Heart right ventricle (tissue), 16 donors: ENCODE results near the gene STEAP1B. TPM values are rescaled to one million over a fixed set of nuclear protein-coding genes. Genes with fewer than 3 reads are reported as not detected.
A peak's percentile ranks its signal among the peaks of the same experiment; 100 is the strongest.

Experiments used
- ATAC-seq, 8 donors: fragments of 200-7000 bp; cut with Tn5 transposase; one replicate each; pipeline ENCODE4 v1.9.1; 2020; ENCODE audit warnings: mild to moderate bottlenecking in 8 of 8, moderate library complexity in 8 of 8, moderate number of reproducible peaks in 1 of 8
- DNase-seq, 2 donors: peaks; one replicate each; pipeline ENCODE4 v3.0.0-alpha.2; 2020
- H3K27ac ChIP-seq, 10 donors: fragments of 200-600 bp; sonication (generic) in 2 of 10; one replicate each; pipeline versions ENCODE4 v1.5.0 to v1.8.0; 2020 to 2022; ENCODE audit warnings: mild to moderate bottlenecking in 3 of 10
- H3K27me3 ChIP-seq, 7 donors: fragments of 200-600 bp; one replicate each; pipeline ENCODE4 v1.8.0; 2021 to 2022; ENCODE audit warnings: mild to moderate bottlenecking in 2 of 7
- H3K36me3 ChIP-seq, 9 donors: fragments of 200-600 bp; sonication (generic) in 1 of 9; one replicate each; pipeline versions ENCODE4 v1.5.0 to v1.8.0; 2020 to 2022; ENCODE audit warnings: mild to moderate bottlenecking in 2 of 9
- H3K4me1 ChIP-seq, 9 donors: fragments of 200-600 bp; sonication (generic) in 1 of 9; one replicate each; pipeline versions ENCODE4 v1.5.0 to v1.8.0; 2020 to 2022; ENCODE audit warnings: mild to moderate bottlenecking in 4 of 9
- H3K4me3 ChIP-seq, 10 donors: fragments of 200-600 bp; sonication (generic) in 2 of 10; one replicate each; pipeline versions ENCODE4 v1.5.0 to v1.8.0; 2020 to 2022; ENCODE audit warnings: mild to moderate bottlenecking in 7 of 10, moderate library complexity in 2 of 10
- H3K9me3 ChIP-seq, 11 donors: fragments of 200-600 bp in 10 of 11; sonication (generic) in 2 of 11; one replicate each; pipeline versions ENCODE4 v1.5.0 to v1.8.0; 2013 to 2022; ENCODE audit warnings: mild to moderate bottlenecking in 2 of 11, control low read depth in 1 of 11, moderate library complexity in 1 of 11
- CTCF ChIP-seq, 9 donors: fragments of 200-600 bp; sonication (generic) in 2 of 9; IDR thresholded peaks; one replicate each; pipeline versions ENCODE4 v1.5.0 to v1.8.0; 2021 to 2022; ENCODE audit warnings: antibody characterized with exemption in 9 of 9, mild to moderate bottlenecking in 5 of 9, moderate library complexity in 1 of 9
- WGBS, 2 donors: extraction: QIAGEN DNeasy Blood & Tissue Kit; methylation state at CpG; one replicate each; pipeline ENCODE4 v1.1.7; 2013; ENCODE audit warnings: inconsistent platforms in 1 of 2; 5-methylcytosine and 5-hydroxymethylcytosine counted together
- intact Hi-C, 10 donors: fragments of 100-400 bp; cut with DNase I; formaldehyde crosslinking; loops; one replicate each; pipeline versions ENCODE4 v1.11.1 to v1.14.2; 2022
- polyA plus RNA-seq, 2 donors: library from polyadenylated mRNA; stranded (reverse); fragments of 200-250 nt; gene quantifications; one replicate each; pipeline ENCODE4 v1.2.3, GENCODE V29; 2013
- total RNA-seq, 10 donors: library from RNA; stranded (reverse); fragmentation: NEBNext Ultra II Directional in 3 of 10; extraction: Animal tissue kit (Norgen Biotek cat#: 25700) in 3 of 10; gene quantifications; one replicate each; pipeline versions ENCODE4 v1.2.1 to v1.2.4, GENCODE V29; 2021 to 2023
- donor health status: Arrhythmogenic right ventricular cardiomyopathy.
- donor health status: ischemic (EF 13 %, LVEDD 7.1; RV severe dilation, severe dysfunction).
- donor health status: healthy with polysubstance abuse.
- donor health status: DM: no; HTN: yes; CAD: no.
- donor health status: DM: no; HTN: no; CAD: no.
- donor health status: ischemic (EF 25% LVEDD 6.9; RV normal size, moderate dysfunction).
- donor health status: ischemic (EF 25% LVEDD 5.7; RV mildly dilated, moderate dysfunction).
- donor health status: healthy.
- donor health status: DM: yes; HTN: yes; CAD: no.
- donor health status: Ischemic cardiomyopathy.
- donor health status: ischemic (EF 35%, LVEDD 5.7; RV mildly dilated, moderate dysfunction).
- donor health status: nonischemic (EF 11% LVEDD 7.7; RV severe dilation, severe dysfunction).
- donor health status: DM: yes; HTN: yes; CAD: no.
- donor health status: PGD.
- donor health status: ischemic (EF 29% LVEDD 5.4; RV normal size, mild dysfunction).
- donor health status: nonischemic (EF 23%, LVEDD 6.1; RV moderate dilation, normal function).

Gene STEAP1B
- total and polyA plus RNA-seq, 12 donors, result 0.15 to 0.76 (median 0.40) TPM; not detected in 2

GRCh38 chr7:22445853-22446252 lies 54.1 kb downstream of the STEAP1B start:
- DNase-seq, result no peak
- 48 to 63% methylated on average over 3 of the region's 3 CpGs for WGBS, 2 donors
- Histone ChIP-seq H3K27me3 (no peaks in the 10 kb centered on the region), H3K9me3 (no peaks in the 10 kb centered on the region), H3K4me1 (peaks cover 2 to 44% (median 36%) of the 10 kb centered on the region in 9 donors), H3K36me3 (no peaks in the 10 kb centered on the region), H3K4me3 (no peak overlapping the region), H3K27ac (peak overlapping the region in 9 of 10 donors; percentile 43 to 86 (median 75))
- no peak for TF ChIP-seq CTCF (IDR thresholded peaks at IDR 0.05)
- ATAC-seq, result no peak
- intact Hi-C loops, result loop anchor here in 3 of 10 donors (10.0 kb wide), 1 partner anchor 91 kb away; the partner anchor contains the start of gene RAPGEF5 (in 3 of the 3)

GRCh38 chr7:22445140-22445743 lies 54.7 kb downstream of the STEAP1B start:
- intact Hi-C loops, result loop anchor here in 3 of 10 donors (10.0 kb wide), 1 partner anchor 90 kb away; the partner anchor contains the start of gene RAPGEF5 (in 3 of the 3)
- DNase-seq (peak; percentile 81 to 86), ATAC-seq (peak; percentile 91 to 97 (median 96))
- peak overlapping the region; percentile 13 to 86 (median 75) for H3K27ac ChIP-seq
- H3K4me3 ChIP-seq, result peak overlapping the region in 2 of 10 donors; percentile 3 to 25
- TF ChIP-seq CTCF (IDR thresholded peaks at IDR 0.05), result no peak
- H3K4me1 ChIP-seq, result peaks cover 2 to 44% (median 36%) of the 10 kb centered on the region in 9 donors
- no peaks in the 10 kb centered on the region for H3K9me3 ChIP-seq
- H3K27me3 ChIP-seq, result no peaks in the 10 kb centered on the region
- H3K36me3 ChIP-seq, result no peaks in the 10 kb centered on the region
- 4 to 6% methylated on average over 14 of the region's 14 CpGs for WGBS, 2 donors

- DNase-seq (peak in 1 of 2 donors; percentile 64), ATAC-seq (peak; percentile 25 to 80 (median 62))
- H3K36me3 ChIP-seq, result no peaks in the 10 kb centered on the region
- H3K4me3 ChIP-seq, result peak overlapping the region in 1 of 10 donors; percentile 3
- peaks cover 2 to 44% (median 36%) of the 10 kb centered on the region in 9 donors for H3K4me1 ChIP-seq
- H3K27ac ChIP-seq, result peak overlapping the region; percentile 13 to 86 (median 75)
- peaks cover 0 to 4% (median 0%) of the 10 kb centered on the region in 11 donors for H3K9me3 ChIP-seq
- 72 to 74% methylated on average over 13 of the region's 13 CpGs for WGBS, 2 donors
- intact Hi-C loops, result loop anchor here in 3 of 10 donors (5.0 to 10.0 kb wide), 2 partner anchors 67 to 90 kb away; partner anchors contain the start of gene RAPGEF5 (in 3 of the 3)
- H3K27me3 ChIP-seq, result no peaks in the 10 kb centered on the region
- TF ChIP-seq CTCF (IDR thresholded peaks at IDR 0.05), result no peak
These were observed 55.6 kb downstream of the STEAP1B start for GRCh38 chr7:22444181-22444971.
